H1 (cell line): ENCODE data around the gene MRPL27. TPM values are rescaled to one million over a fixed set of nuclear protein-coding genes. Genes with fewer than 3 reads are reported as not detected.

ENCODE experiments used
- CTCF ChIA-PET: fragments of 300-600 bp; sonication (Branson Sonifier 250); formaldehyde crosslinking; loops from one replicate; lab custom pipeline; 2021; ENCODE audit not compliant: partially characterized antibody; lab: Charles Lee
- POLR2A ChIA-PET: fragments of 300-600 bp; sonication (Branson Sonifier 250); formaldehyde crosslinking; loops from one replicate; lab custom pipeline; 2021; ENCODE audit warnings: inconsistent platforms; ENCODE audit not compliant: partially characterized antibody; lab: Charles Lee
- DNase-seq, 2 experiments: peaks; one replicate each; pipeline versions ENCODE4 v3.0.0 to v3.0.0-alpha.2; 2010 to 2022; ENCODE audit warnings: low spot score in 2 of 2, low read depth in 1 of 2, mixed read lengths in 1 of 2
- FAIRE-seq: peaks from 2 replicates; lab custom pipeline; 2011; peaks lifted over from hg19 to GRCh38; lab: Jason Lieb, UNC
- H2AFZ ChIP-seq: 2 replicates; pipeline ENCODE4 v1.8.1; 2012; ENCODE audit warnings: low read length, inconsistent platforms
- H2AK5ac ChIP-seq: 2 replicates; pipeline ENCODE4 v1.6.1; 2013; ENCODE audit warnings: low read depth, low read length
- H2BK120ac ChIP-seq: replicated peaks from 2 replicates; pipeline ENCODE3; 2013; ENCODE audit warnings: low read depth, low read length, inconsistent platforms
- H2BK12ac ChIP-seq: 2 replicates; pipeline ENCODE4 v1.6.1; 2013; ENCODE audit warnings: low read depth, low read length
- H2BK15ac ChIP-seq: 2 replicates; pipeline ENCODE4 v1.6.1; 2013; ENCODE audit warnings: low read length
- H2BK20ac ChIP-seq: 2 replicates; pipeline ENCODE4 v1.6.1; 2013; ENCODE audit warnings: low read length
- H2BK5ac ChIP-seq: 2 replicates; pipeline ENCODE4 v1.6.1; 2013; ENCODE audit warnings: low read depth, low read length
- H3K14ac ChIP-seq: 2 replicates; pipeline ENCODE4 v1.6.1; 2013; ENCODE audit warnings: inconsistent platforms; ENCODE audit not compliant: insufficient read length
- H3K18ac ChIP-seq: 2 replicates; pipeline ENCODE4 v1.6.1; 2013; ENCODE audit warnings: low read length; ENCODE audit errors: extremely low read depth
- H3K23ac ChIP-seq: 2 replicates; pipeline ENCODE4 v1.6.1; 2013; ENCODE audit warnings: inconsistent platforms; ENCODE audit not compliant: insufficient read length
- H3K23me2 ChIP-seq: 2 replicates; pipeline ENCODE4 v1.6.1; 2013; ENCODE audit warnings: low read depth, low read length
- H3K27ac ChIP-seq: 2 replicates; pipeline ENCODE4 v1.6.1; 2011; ENCODE audit warnings: low read depth, low read length, inconsistent platforms
- H3K27me3 ChIP-seq, 4 experiments: replicated peaks in 1 of 4; 1 replicate in 1 of 4; 2 replicates in 3 of 4; pipeline versions ENCODE4 v1.6.1 to v1.8.1; 2011 to 2013; ENCODE audit warnings: low read length in 3 of 4, mild to moderate bottlenecking in 3 of 4, inconsistent platforms in 2 of 4, mixed read lengths in 2 of 4, moderate library complexity in 1 of 4; ENCODE audit not compliant: control insufficient read depth in 3 of 4, insufficient read depth in 3 of 4; ENCODE audit errors: extremely low read depth in 1 of 4
- H3K36me3 ChIP-seq, 4 experiments: 2 replicates each; pipeline versions ENCODE4 v1.6.1 to v1.8.1; 2011 to 2013; ENCODE audit warnings: mild to moderate bottlenecking in 4 of 4, low read length in 3 of 4, moderate library complexity in 2 of 4, control low read depth in 1 of 4, inconsistent platforms in 1 of 4; ENCODE audit not compliant: insufficient read depth in 4 of 4, control insufficient read depth in 2 of 4
- H3K4ac ChIP-seq: replicated peaks from 2 replicates; pipeline ENCODE3; 2013; ENCODE audit warnings: low read length, low read depth, mixed read lengths, inconsistent platforms; ENCODE audit not compliant: insufficient read length
- H3K4me1 ChIP-seq, 4 experiments: replicated peaks in 1 of 4; 1 replicate in 1 of 4; 2 replicates in 3 of 4; pipeline versions ENCODE4 v1.6.1 to v1.8.1; 2011 to 2013; ENCODE audit warnings: low read length in 3 of 4, inconsistent platforms in 2 of 4, mixed read lengths in 1 of 4; ENCODE audit not compliant: insufficient read depth in 4 of 4, control insufficient read depth in 3 of 4
- H3K4me2 ChIP-seq, 2 experiments: 2 replicates each; pipeline versions ENCODE4 v1.6.1 to v1.8.1; 2011 to 2013; ENCODE audit warnings: low read depth in 2 of 2, low read length in 2 of 2, control low read depth in 1 of 2, inconsistent platforms in 1 of 2, mild to moderate bottlenecking in 1 of 2; ENCODE audit not compliant: insufficient read depth in 1 of 2
- H3K4me3 ChIP-seq, 4 experiments: fragments of 200-600, 300-600 bp in 1 of 4; sonication (generic), shearing (Covaris generic), sonication (Bioruptor Twin) in 1 of 4; 2 replicates each; pipeline versions ENCODE4 v1.5.1 to v1.8.1; 2011 to 2016; ENCODE audit warnings: low read length in 4 of 4, low read depth in 3 of 4, control low read depth in 2 of 4, inconsistent platforms in 2 of 4, mild to moderate bottlenecking in 2 of 4, mixed read lengths in 1 of 4, moderate library complexity in 1 of 4; ENCODE audit not compliant: insufficient read depth in 2 of 4; ENCODE audit errors: extremely low read depth in 1 of 4
- H3K56ac ChIP-seq: replicated peaks from 2 replicates; pipeline ENCODE3; 2013; ENCODE audit warnings: low read depth, mild to moderate bottlenecking, mixed read lengths, low read length, inconsistent platforms; ENCODE audit not compliant: insufficient read length
- H3K79me1 ChIP-seq: 2 replicates; pipeline ENCODE4 v1.6.1; 2013; ENCODE audit warnings: low read depth, low read length, control low read depth
- H3K79me2 ChIP-seq, 2 experiments: 2 replicates each; pipeline versions ENCODE4 v1.6.1 to v1.8.1; 2012 to 2013; ENCODE audit warnings: low read length in 2 of 2, mild to moderate bottlenecking in 2 of 2, inconsistent platforms in 1 of 2; ENCODE audit not compliant: insufficient read depth in 2 of 2, control insufficient read depth in 1 of 2
- H3K9ac ChIP-seq, 4 experiments: replicated peaks in 1 of 4; 1 replicate in 1 of 4; 2 replicates in 3 of 4; pipeline versions ENCODE4 v1.6.1 to v1.8.1; 2011 to 2013; ENCODE audit warnings: low read depth in 3 of 4, low read length in 3 of 4, control low read depth in 2 of 4, mild to moderate bottlenecking in 2 of 4, moderate library complexity in 2 of 4, inconsistent platforms in 1 of 4; ENCODE audit errors: extremely low read depth in 1 of 4
- H3K9me3 ChIP-seq, 2 experiments: 2 replicates each; pipeline versions ENCODE4 v1.6.1 to v1.8.1; 2012 to 2013; ENCODE audit warnings: mild to moderate bottlenecking in 2 of 2, moderate library complexity in 2 of 2, control low read depth in 1 of 2, inconsistent platforms in 1 of 2, low read depth in 1 of 2, low read length in 1 of 2, mixed read lengths in 1 of 2; ENCODE audit not compliant: insufficient read depth in 2 of 2
- H4K20me1 ChIP-seq, 2 experiments: replicated peaks in 1 of 2; 2 replicates each; pipeline versions ENCODE3 to v1.8.1; 2011 to 2013; ENCODE audit warnings: inconsistent platforms in 2 of 2, low read length in 2 of 2, mild to moderate bottlenecking in 1 of 2; ENCODE audit not compliant: insufficient read depth in 2 of 2, control insufficient read depth in 1 of 2
- H4K5ac ChIP-seq: 2 replicates; pipeline ENCODE4 v1.6.1; 2013; ENCODE audit warnings: low read length, low read depth, mixed read lengths, inconsistent platforms; ENCODE audit not compliant: insufficient read length
- H4K8ac ChIP-seq: 2 replicates; pipeline ENCODE4 v1.8.0; 2013; ENCODE audit warnings: mild to moderate bottlenecking, moderate library complexity, low read length, inconsistent platforms; ENCODE audit not compliant: insufficient read depth; ENCODE audit errors: extremely low read depth
- H4K91ac ChIP-seq: replicated peaks from 2 replicates; pipeline ENCODE3; 2013; ENCODE audit warnings: low read length, mixed read lengths, inconsistent platforms; ENCODE audit not compliant: insufficient read length
- BACH1 ChIP-seq: IDR thresholded peaks from 2 replicates; pipeline ENCODE4 v1.6.1; 2012; ENCODE audit warnings: low read length, improper control_type of control experiment
- CBX5 ChIP-seq: fragments of 300-800, 300-1000 bp; sonication (generic); IDR thresholded peaks from 2 replicates; pipeline ENCODE4 v1.7.1; 2016; ENCODE audit warnings: antibody characterized with exemption, low read length, low read depth
- CHD2 ChIP-seq: IDR thresholded peaks from 2 replicates; pipeline ENCODE4 v1.6.1; 2012; ENCODE audit warnings: low read length, improper control_type of control experiment
- EGR1 ChIP-seq: IDR thresholded peaks from 2 replicates; pipeline ENCODE4 v1.6.1; 2011; ENCODE audit warnings: low read depth, low read length, borderline replicate concordance
- KDM5A ChIP-seq: fragments of 200-600 bp; IDR thresholded peaks from 2 replicates; pipeline ENCODE4 v1.7.1; 2012; ENCODE audit warnings: mild to moderate bottlenecking, low read length, inconsistent platforms, mixed read lengths
- MAFK ChIP-seq: IDR thresholded peaks from 2 replicates; pipeline ENCODE4 v1.6.1; 2012; ENCODE audit warnings: low read depth, mild to moderate bottlenecking, improper control_type of control experiment, low read length
- POU5F1 ChIP-seq: IDR thresholded peaks from 2 replicates; pipeline ENCODE4 v1.6.1; 2011; ENCODE audit warnings: low read depth, mild to moderate bottlenecking, low read length, moderate library complexity
- RAD21 ChIP-seq, 2 experiments: IDR thresholded peaks in 1 of 2; conservative IDR thresholded peaks in 1 of 2; 2 replicates each; pipeline ENCODE4 v1.6.1; 2011; ENCODE audit warnings: low read depth in 2 of 2, low read length in 2 of 2, improper control_type of control experiment in 1 of 2, inconsistent platforms in 1 of 2, mild to moderate bottlenecking in 1 of 2, moderate library complexity in 1 of 2
- SAP30 ChIP-seq: fragments of 300-600 bp; sonication (generic); IDR thresholded peaks from 2 replicates; pipeline ENCODE4 v1.7.1; 2012; ENCODE audit warnings: low read length, moderate library complexity, mild to moderate bottlenecking, inconsistent platforms; ENCODE audit not compliant: insufficient read depth, insufficient replicate concordance
- SIRT6 ChIP-seq: IDR thresholded peaks from one replicate; pipeline ENCODE4 v1.7.1; 2012; ENCODE audit warnings: low read length, inconsistent platforms
- TCF12 ChIP-seq: IDR thresholded peaks from 2 replicates; pipeline ENCODE4 v1.6.1; 2011; ENCODE audit warnings: low read depth, mild to moderate bottlenecking, low read length
- TEAD4 ChIP-seq: IDR thresholded peaks from 2 replicates; pipeline ENCODE4 v1.6.1; 2012; ENCODE audit warnings: low read depth, low read length, inconsistent platforms, mixed read lengths
- WGBS, 2 experiments: shearing (Covaris generic) in 1 of 2; methylation state at CpG; one replicate each; pipeline versions ENCODE4 v1.1.6 to v1.1.7; 2013 to 2015; ENCODE audit warnings: low lambda C conversion rate in 2 of 2, mixed read lengths in 2 of 2, inconsistent platforms in 1 of 2, low coverage in 1 of 2, missing lambda C conversion rate in 1 of 2; ENCODE audit not compliant: insufficient replicate concordance in 2 of 2, insufficient coverage in 1 of 2, insufficient read length in 1 of 2; ENCODE audit errors: extremely low coverage in 1 of 2, missing lambda C conversion rate in 1 of 2; 5-methylcytosine and 5-hydroxymethylcytosine counted together
- polyA plus RNA-seq, 7 experiments: library from polyadenylated mRNA; depleted of rRNA in 3 of 7; stranded (reverse) in 5 of 7; unstranded in 2 of 7; fragments of >200 nt in 5 of 7; fragments of 200-250 nt in 2 of 7; gene quantifications; 1 replicate in 5 of 7; 2 replicates in 1 of 7; 4 replicates in 1 of 7; pipeline versions ENCODE4 v1.2.1 to v1.2.3, GENCODE V29; 2011 to 2013; ENCODE audit warnings: missing spikeins in 2 of 7, mixed read lengths in 2 of 7
- total RNA-seq: library from RNA; stranded (reverse); fragmentation: NEBNext Ultra II Directional; extraction: Animal tissue kit (Norgen Biotek cat#: 25700); gene quantifications from 2 replicates; pipeline ENCODE4 v1.2.1, GENCODE V29; 2021
- TF ChIP-seq, protein P1 (sequence below): IDR thresholded peaks from 2 replicates; pipeline ENCODE4 v1.6.1; 2012; ENCODE audit warnings: inconsistent platforms

The MRPL27 gene
- total and polyA plus RNA-seq, 2 of the 8 experiments (the other 6 are each of a cell fraction or from before 2014, with no cell fraction given), result 75.6 to 135 TPM

DNA sequence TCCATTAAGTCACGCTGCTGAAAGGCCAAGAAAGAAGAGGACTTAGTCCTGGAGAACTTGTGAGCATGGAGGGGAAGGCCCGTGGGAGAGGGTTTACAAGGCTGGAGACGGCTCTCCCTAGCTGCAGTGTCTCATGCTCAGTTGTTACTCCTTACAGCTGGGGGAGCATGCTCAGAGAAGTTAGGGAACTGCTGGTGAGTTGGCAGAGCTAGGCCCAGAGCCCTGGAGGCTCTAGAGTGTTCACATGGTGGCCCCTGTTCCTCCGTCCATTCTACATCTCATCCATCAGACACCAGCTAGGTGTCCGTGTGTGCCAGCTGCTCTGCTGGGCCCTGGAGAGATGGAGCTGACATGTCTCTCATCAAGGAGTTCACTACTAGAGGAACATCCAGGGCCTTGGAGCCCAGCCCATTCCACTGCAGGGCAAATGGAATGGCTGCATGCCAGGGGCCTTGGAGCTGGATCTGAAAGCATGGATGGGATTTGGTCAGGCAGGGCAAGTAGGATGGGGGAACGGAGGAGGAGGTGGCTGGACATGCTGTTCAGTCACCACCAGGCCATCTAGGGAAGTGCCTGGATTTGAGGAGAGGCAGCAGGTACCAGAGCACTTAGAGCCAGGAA is 20.8 kb downstream of the MRPL27 start:
- FAIRE-seq, result no peak
- TF ChIP-seq BACH1 (no peak), KDM5A (no peak), EGR1 (no peak), MAFK (no peak), SAP30 (no peak), SIRT6 (no peak), CBX5 (no peak), POU5F1 (no peak), TEAD4 (no peak), TCF12 (no peak), RAD21 (IDR thresholded peaks at IDR 0.05 in 1 of 2, conservative IDR thresholded peaks at IDR 0.05 in 1 of 2; ENCODE audit: low read depth in 2 of 2, low read length in 2 of 2) (no peak), CHD2 (no peak)
- TF ChIP-seq, protein P1, sequence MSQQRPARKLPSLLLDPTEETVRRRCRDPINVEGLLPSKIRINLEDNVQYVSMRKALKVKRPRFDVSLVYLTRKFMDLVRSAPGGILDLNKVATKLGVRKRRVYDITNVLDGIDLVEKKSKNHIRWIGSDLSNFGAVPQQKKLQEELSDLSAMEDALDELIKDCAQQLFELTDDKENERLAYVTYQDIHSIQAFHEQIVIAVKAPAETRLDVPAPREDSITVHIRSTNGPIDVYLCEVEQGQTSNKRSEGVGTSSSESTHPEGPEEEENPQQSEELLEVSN, result no peak

More for the DNA sequence above, 20.8 kb downstream of the MRPL27 start:
- H2BK20ac ChIP-seq, result no peak overlapping the region
- ChIA-PET CTCF (interaction anchor here (0.6 to 2.2 kb wide), 10 partner anchors 10 to 232 kb away, joined by 3 to 11 read pairs (median 3); no protein-coding TSS in a partner anchor), POLR2A (interaction anchor here (1.1 to 12.4 kb wide), 3 partner anchors 10 to 34 kb away, joined by 3 to 135 read pairs (median 4); no protein-coding TSS in a partner anchor)
- H2AFZ ChIP-seq, result no peak overlapping the region
- H2BK12ac ChIP-seq, result no peak overlapping the region
- no peak overlapping the region for H4K5ac ChIP-seq
- H3K4me1 ChIP-seq, result peaks cover 4 to 12% (median 8%) of the 10 kb centered on the region in 4 experiments
- H2BK5ac ChIP-seq, result no peak overlapping the region
- H3K23ac ChIP-seq, result no peak overlapping the region
- no peaks in the 10 kb centered on the region for H3K9me3 ChIP-seq
- peaks cover 0 to 20% of the 10 kb centered on the region in 2 experiments; a peak in 2 of 4 replicates for H3K79me2 ChIP-seq
- H4K20me1 ChIP-seq, result peaks cover 1 to 31% of the 10 kb centered on the region in 2 experiments
- no peak for DNase-seq
- H3K9ac ChIP-seq, result no peak overlapping the region; a peak in 1 of 7 replicates
- peaks cover 7 to 35% (median 23%) of the 10 kb centered on the region in 4 experiments for H3K36me3 ChIP-seq
- H2AK5ac ChIP-seq, result no peak overlapping the region
- no peak overlapping the region for H3K18ac ChIP-seq
- H3K4me2 ChIP-seq, result no peak overlapping the region
- no peak overlapping the region for H2BK120ac ChIP-seq
- H3K27me3 ChIP-seq, result no peaks in the 10 kb centered on the region
- H3K23me2 ChIP-seq, result peaks cover 5% of the 10 kb centered on the region; the same call in 1 of the 2 replicates
- H3K79me1 ChIP-seq, result peaks cover 15% of the 10 kb centered on the region
- H4K91ac ChIP-seq, result no peak overlapping the region
- WGBS, 2 experiments, result 80% methylated on average over 6 of the region's 6 CpGs; no CpG with 5 or more reads in 1 of the 2 experiments
- no peak overlapping the region for H3K27ac ChIP-seq
- no peak overlapping the region for H3K4ac ChIP-seq
- H2BK15ac ChIP-seq, result no peak overlapping the region
- no peak overlapping the region for H3K14ac ChIP-seq
- H3K4me3 ChIP-seq, result no peak overlapping the region
- H3K56ac ChIP-seq, result no peak overlapping the region
- no peak overlapping the region for H4K8ac ChIP-seq
